ENCODE results near the gene BTBD19.
"Not testable (repeated sequence)": the region's sequence is repeated elsewhere in the genome, so short reads cannot be mapped to it uniquely, and the experiment has no call there.

The BTBD19 gene

GRCh38 chr1:44788120-44788860, 20.0 kb upstream of the BTBD19 start, which contains the start of gene BEST4:
Gene BEST4, minus strand, starts transcription at chr1:44788170. Its CDS starts 465 bp downstream, at chr1:44787705.
- no peak for TF ChIP-seq YY1 (IDR thresholded peaks at IDR 0.05; ENCODE audit: insufficient read depth, insufficient read length)
- no peak for TF ChIP-seq ZNF274 (IDR thresholded peaks at IDR 0.05; ENCODE audit: low read depth, low read length)
- TF ChIP-seq SUZ12 (IDR thresholded peaks at IDR 0.05; ENCODE audit: extremely low read depth, insufficient read depth, insufficient read length): no peak
- no peaks in the 10 kb centered on the region for H3K36me3 ChIP-seq (ENCODE audit: insufficient read depth, insufficient read length, low read length)
- no peaks in the 10 kb centered on the region for H3K9me3 ChIP-seq (ENCODE audit: insufficient read depth, low read length)
- peaks cover 31% of the 10 kb centered on the region for H3K4me1 ChIP-seq (ENCODE audit: insufficient read depth, insufficient read length)
- no peak within 1 kb of the TSS for H3K4me3 ChIP-seq (ENCODE audit: insufficient read length, low read depth)
- H3K27me3 ChIP-seq (ENCODE audit: insufficient read depth, insufficient read length): peaks cover 27% of the 10 kb centered on the region
- DNase-seq (ENCODE audit: low read depth, low spot score): no peak
- H3K9ac ChIP-seq (ENCODE audit: insufficient read length, low read depth): no peak within 1 kb of the TSS

- Histone ChIP-seq H3K4me1 (ENCODE audit: insufficient read depth, insufficient read length) (peaks cover 22% of the 10 kb centered on the region), H3K36me3 (ENCODE audit: insufficient read depth, insufficient read length, low read length) (no peaks in the 10 kb centered on the region), H3K9me3 (ENCODE audit: insufficient read depth, low read length) (no peaks in the 10 kb centered on the region), H3K27me3 (ENCODE audit: insufficient read depth, insufficient read length) (peaks cover 7% of the 10 kb centered on the region), H3K9ac (ENCODE audit: insufficient read length, low read depth) (no peak overlapping the region), H3K4me3 (ENCODE audit: insufficient read length, low read depth) (no peak overlapping the region)
- DNase-seq (ENCODE audit: low read depth, low spot score): no peak
- TF ChIP-seq YY1 (IDR thresholded peaks at IDR 0.05; ENCODE audit: insufficient read depth, insufficient read length) (no peak), ZNF274 (IDR thresholded peaks at IDR 0.05; ENCODE audit: low read depth, low read length) (no peak), SUZ12 (IDR thresholded peaks at IDR 0.05; ENCODE audit: extremely low read depth, insufficient read depth, insufficient read length) (no peak)
Observed at GRCh38 chr1:44790968-44791801, 17.1 kb upstream of the BTBD19 start.

DNA sequence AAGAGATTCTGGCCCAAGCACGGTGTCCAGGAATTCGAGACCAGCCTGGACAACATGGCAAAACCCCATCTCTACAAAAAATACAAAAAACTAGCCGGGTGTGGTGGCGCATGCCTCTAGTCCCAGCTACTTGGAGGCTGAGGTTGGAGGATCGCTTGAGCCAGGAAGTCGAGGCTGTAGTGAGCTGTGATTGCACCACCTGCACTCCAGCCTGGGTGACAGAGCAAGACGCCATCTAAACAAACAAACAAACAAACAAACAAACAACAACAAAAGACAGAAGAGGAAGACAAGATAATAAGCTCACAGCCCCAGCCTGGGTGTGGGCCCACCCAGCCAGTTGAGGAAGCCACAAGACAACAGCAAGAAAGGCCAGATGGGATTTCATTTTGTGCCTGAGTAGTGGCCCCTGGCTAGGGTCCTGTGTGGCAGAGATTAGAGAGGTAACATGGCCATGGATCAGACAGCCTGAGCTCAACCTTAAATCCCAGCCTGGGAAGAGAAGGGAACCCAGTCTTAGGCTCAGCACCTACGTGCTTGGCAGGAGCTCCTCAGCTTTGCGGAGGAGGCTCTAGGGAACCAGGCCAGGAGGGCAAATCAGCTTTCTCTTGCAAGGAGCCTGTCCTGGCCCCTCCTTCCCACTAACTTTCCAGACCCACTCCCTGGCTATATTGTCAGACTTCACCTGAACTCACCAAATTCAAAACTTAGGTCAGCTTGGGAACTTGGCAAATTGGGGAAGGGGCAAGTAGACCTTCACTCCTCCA, 15.4 kb upstream of the BTBD19 start:
- no peaks in the 10 kb centered on the region for H3K36me3 ChIP-seq (ENCODE audit: insufficient read depth, insufficient read length, low read length)
- no peaks in the 10 kb centered on the region for H3K27me3 ChIP-seq (ENCODE audit: insufficient read depth, insufficient read length)
- TF ChIP-seq YY1 (IDR thresholded peaks at IDR 0.05; ENCODE audit: insufficient read depth, insufficient read length) (no peak), SUZ12 (IDR thresholded peaks at IDR 0.05; ENCODE audit: extremely low read depth, insufficient read depth, insufficient read length) (no peak), ZNF274 (IDR thresholded peaks at IDR 0.05; ENCODE audit: low read depth, low read length) (no peak)
- H3K9ac ChIP-seq (ENCODE audit: insufficient read length, low read depth): peak overlapping the region; percentile 27
- H3K9me3 ChIP-seq (ENCODE audit: insufficient read depth, low read length): no peaks in the 10 kb centered on the region
- no peak overlapping the region for H3K4me3 ChIP-seq (ENCODE audit: insufficient read length, low read depth)
- DNase-seq (ENCODE audit: low read depth, low spot score): no peak
- H3K4me1 ChIP-seq (ENCODE audit: insufficient read depth, insufficient read length): peaks cover 12% of the 10 kb centered on the region

- DNase-seq (ENCODE audit: low read depth, low spot score); H3K4me3 ChIP-seq (ENCODE audit: insufficient read length, low read depth); H3K9me3 ChIP-seq (ENCODE audit: insufficient read depth, low read length); H3K9ac ChIP-seq (ENCODE audit: insufficient read length, low read depth); H3K27me3 ChIP-seq (ENCODE audit: insufficient read depth, insufficient read length): not testable (repeated sequence)
- Histone ChIP-seq H3K36me3 (ENCODE audit: insufficient read depth, insufficient read length, low read length) (peaks cover 15% of the 10 kb centered on the region), H3K4me1 (ENCODE audit: insufficient read depth, insufficient read length) (peaks cover 20% of the 10 kb centered on the region)
Observed at GRCh38 chr1:44797886-44798285, 10.4 kb upstream of the BTBD19 start.

DNA sequence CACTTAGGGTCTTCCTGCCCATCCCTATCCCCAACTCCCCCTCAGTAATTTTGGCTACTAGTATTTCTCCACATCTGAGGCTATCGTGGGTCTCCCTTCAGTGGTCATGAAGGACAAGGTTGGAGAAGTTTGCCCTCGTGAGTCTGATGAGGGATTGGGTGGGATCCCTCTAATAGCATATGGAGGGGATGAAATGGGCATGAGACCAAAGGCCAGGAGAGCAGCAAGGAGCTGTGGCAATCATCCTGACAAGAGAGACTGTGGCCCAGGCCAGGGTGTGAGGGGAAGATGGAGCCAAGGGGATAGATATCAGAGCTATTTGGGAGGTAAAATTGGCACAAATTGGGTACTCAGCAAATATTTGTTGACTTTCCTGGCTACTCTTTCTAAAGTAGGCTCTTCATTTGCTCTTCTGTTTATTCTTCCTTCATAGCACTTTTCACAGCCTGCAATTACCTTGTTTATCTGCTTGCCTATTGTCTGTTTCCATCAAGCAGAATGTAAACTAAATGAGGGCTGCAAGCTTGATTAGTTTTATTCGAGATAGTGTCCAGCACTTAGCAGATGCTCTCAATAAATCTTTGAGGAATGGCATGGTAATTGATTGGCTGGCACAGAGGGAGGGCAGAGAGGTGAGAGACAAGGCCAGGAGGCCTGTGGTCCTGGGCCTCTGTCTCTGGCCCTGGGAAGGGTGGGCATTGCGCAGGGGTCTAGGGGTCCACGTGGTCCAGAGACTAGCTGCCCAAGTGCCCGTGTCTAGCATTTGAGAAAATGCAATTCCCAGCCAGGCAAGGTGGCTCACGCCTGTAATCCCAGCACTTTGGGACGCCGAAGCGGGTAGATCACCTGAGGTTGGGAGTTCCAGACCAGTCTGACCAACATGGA, 9.6 kb upstream of the BTBD19 start:
- Histone ChIP-seq H3K36me3 (ENCODE audit: insufficient read depth, insufficient read length, low read length) (peaks cover 24% of the 10 kb centered on the region), H3K9ac (ENCODE audit: insufficient read length, low read depth) (peak overlapping the region; percentile 65)

GRCh38 chr1:44799770-44800584, 8.3 kb upstream of the BTBD19 start, which contains the start of gene PLK3:
Gene PLK3, plus strand, starts transcription at chr1:44800377. Its CDS starts 87 bp downstream, at chr1:44800464.
- H3K4me3 ChIP-seq (ENCODE audit: insufficient read length, low read depth): peak within 1 kb of the TSS; percentile 89
- H3K9me3 ChIP-seq (ENCODE audit: insufficient read depth, low read length): no peaks in the 10 kb centered on the region
- H3K9ac ChIP-seq (ENCODE audit: insufficient read length, low read depth): peak within 1 kb of the TSS; percentile 91
- peaks cover 6% of the 10 kb centered on the region for H3K27me3 ChIP-seq (ENCODE audit: insufficient read depth, insufficient read length)
- peaks cover 34% of the 10 kb centered on the region for H3K36me3 ChIP-seq (ENCODE audit: insufficient read depth, insufficient read length, low read length)
- peaks cover 22% of the 10 kb centered on the region for H3K4me1 ChIP-seq (ENCODE audit: insufficient read depth, insufficient read length)
- TF ChIP-seq SUZ12 (IDR thresholded peaks at IDR 0.05; ENCODE audit: extremely low read depth, insufficient read depth, insufficient read length) (no peak), YY1 (IDR thresholded peaks at IDR 0.05; ENCODE audit: insufficient read depth, insufficient read length) (no peak), ZNF274 (IDR thresholded peaks at IDR 0.05; ENCODE audit: low read depth, low read length) (no peak)
- peak; percentile 99 for DNase-seq (ENCODE audit: low read depth, low spot score)

More for the DNA sequence above, 9.6 kb upstream of the BTBD19 start:
- peaks cover 19% of the 10 kb centered on the region for H3K4me1 ChIP-seq (ENCODE audit: insufficient read depth, insufficient read length)
- DNase-seq (ENCODE audit: low read depth, low spot score): no peak
- no peaks in the 10 kb centered on the region for H3K9me3 ChIP-seq (ENCODE audit: insufficient read depth, low read length)
- no peak for TF ChIP-seq SUZ12 (IDR thresholded peaks at IDR 0.05; ENCODE audit: extremely low read depth, insufficient read depth, insufficient read length)
- no peak for TF ChIP-seq ZNF274 (IDR thresholded peaks at IDR 0.05; ENCODE audit: low read depth, low read length)
- TF ChIP-seq YY1 (IDR thresholded peaks at IDR 0.05; ENCODE audit: insufficient read depth, insufficient read length): no peak
- no peak overlapping the region for H3K4me3 ChIP-seq (ENCODE audit: insufficient read length, low read depth)
- H3K27me3 ChIP-seq (ENCODE audit: insufficient read depth, insufficient read length): peaks cover 6% of the 10 kb centered on the region
